Mesenteric fat pad (tissue), 1 donor: ENCODE results near the gene HTR3A. TPM values are rescaled to one million over a fixed set of nuclear protein-coding genes. Genes with fewer than 3 reads are reported as not detected.
"Not testable (repeated sequence)": the region's sequence is repeated elsewhere in the genome, so short reads cannot be mapped to it uniquely, and the experiment has no call there.

Experiments
- DNase-seq: peaks from one replicate; pipeline ENCODE4 v3.0.0-alpha.2; 2020; ENCODE audit warnings: low spot score
- long read RNA-seq: library from polyadenylated mRNA; unstranded; transcript quantifications from one replicate; pipeline ENCODE4 v2.0.0, GENCODE V29; 2020
- total RNA-seq: library from RNA; stranded (reverse); fragmentation: NEBNext Ultra II Directional; extraction: Animal tissue kit (Norgen Biotek cat#: 25700); gene quantifications from one replicate; pipeline ENCODE4 v1.2.1, GENCODE V29; 2021
- donor health status: DM: yes; HTN: yes; CAD: no.

Gene HTR3A
- not detected for total RNA-seq
- long read RNA-seq = 0 reads

DNA sequence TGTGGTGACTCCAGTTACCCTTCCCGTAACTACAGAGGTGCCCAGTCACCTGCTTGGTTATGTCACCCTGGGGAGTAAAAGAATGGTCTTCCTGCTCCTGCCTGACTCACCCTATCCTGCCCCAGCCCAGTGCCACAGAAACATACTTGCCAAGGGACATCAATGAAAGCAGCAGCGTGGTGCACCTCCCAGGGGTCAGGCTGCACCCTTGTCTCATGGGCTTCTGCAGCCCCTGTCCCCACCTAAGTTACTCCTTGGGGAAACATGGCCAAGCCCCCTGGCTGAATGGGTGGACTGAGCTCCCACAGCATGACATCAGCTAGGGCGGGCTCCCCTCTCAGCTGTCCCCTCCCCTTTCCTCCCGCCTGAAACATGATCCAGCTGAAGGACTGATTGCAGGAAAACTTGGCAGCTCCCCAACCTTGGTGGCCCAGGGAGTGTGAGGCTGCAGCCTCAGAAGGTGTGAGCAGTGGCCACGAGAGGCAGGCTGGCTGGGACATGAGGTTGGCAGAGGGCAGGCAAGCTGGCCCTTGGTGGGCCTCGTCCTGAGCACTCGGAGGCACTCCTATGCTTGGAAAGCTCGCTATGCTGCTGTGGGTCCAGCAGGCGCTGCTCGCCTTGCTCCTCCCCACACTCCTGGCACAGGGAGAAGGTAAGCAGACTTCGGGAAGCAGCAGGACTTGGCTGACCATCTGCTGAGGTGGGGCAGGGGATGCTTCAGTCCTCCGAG lies at the start of gene HTR3A:
Gene HTR3A (plus strand): TSS at position 368 of the 730 bp plus-strand sequence. CDS start 218 bp downstream, at position 586.
- DNase-seq = no peak

DNA sequence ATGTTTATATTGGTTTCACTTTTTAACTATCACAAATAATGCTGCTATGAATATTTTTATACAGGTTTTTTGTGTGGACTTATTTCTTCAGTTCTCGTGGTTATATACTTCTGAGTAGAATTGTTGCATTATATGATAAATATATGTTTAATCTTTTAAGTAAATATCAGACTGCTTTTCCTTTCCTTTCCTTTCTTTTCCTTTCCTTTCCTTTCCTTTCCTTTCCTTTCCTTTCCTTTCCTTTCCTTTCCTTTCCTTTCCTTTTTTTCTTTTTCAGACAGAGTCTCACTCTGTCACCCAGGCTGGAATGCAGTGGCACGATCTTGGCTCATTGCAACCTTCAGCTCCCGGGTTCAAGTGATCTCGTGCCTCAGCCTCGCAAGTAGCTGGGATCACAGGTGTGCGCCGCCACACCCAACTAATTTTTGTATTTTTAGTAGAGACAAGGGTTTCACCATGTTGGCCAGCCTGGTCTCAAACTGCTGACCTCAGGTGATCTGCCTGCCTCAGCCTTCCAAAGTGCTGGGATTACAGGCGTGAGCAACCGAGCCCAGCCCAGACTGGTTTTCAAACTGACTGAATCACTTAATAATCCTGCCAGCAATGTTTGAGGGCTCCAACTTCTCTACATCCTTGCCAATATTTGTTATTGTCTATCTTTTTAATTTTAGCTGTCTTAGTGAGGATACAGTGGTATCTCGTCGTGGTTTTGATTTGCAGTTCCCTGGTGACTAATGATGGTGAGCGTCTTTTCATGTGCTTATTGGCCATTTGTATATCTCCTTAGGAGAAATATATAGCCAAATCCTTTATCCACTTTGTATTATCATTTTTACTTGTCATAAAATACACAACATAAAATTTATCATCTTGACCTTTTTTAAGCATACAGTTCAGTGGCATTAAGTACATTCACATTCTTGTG lies 48.4 kb upstream of the HTR3A start:
- no peak for DNase-seq

DNA sequence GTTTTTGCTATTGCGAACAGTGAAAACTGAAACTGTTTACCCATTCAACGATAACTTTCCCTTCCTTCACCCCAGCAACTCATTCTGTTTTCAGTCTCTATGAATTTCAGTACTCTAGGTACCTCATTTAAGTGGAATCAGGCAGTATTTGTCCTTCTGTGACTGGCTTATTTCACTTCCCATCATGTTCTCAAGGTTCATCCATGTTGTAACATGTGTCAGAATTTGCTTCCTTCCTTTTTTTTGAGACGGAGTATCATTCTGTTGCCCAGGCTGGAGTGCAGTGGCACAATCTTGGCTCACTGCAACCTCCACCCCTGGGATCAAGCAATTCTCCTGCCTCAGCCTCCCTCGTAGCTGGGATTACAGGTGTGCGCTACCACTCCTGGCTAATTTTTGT lies 46.6 kb upstream of the HTR3A start:
- DNase-seq = no peak

DNA sequence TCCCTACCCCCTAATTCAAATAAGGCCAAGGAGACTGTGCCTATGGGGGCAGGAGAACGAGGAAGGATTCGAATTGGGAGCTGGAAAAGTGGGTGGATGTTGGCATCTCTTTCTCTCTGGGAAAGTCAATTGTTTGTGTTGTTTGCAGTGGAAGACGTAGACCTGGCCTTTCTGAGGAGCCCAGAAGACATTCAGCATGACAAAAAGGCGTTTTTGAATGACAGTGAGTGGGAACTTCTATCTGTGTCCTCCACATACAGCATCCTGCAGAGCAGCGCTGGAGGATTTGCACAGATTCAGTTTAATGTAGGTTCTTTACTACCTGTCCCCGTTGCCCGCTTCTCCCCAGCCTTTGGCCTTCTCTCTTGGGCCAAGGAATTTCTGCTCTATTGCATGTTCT lies 42.1 kb upstream of the HTR3A start:
- no peak for DNase-seq

DNA sequence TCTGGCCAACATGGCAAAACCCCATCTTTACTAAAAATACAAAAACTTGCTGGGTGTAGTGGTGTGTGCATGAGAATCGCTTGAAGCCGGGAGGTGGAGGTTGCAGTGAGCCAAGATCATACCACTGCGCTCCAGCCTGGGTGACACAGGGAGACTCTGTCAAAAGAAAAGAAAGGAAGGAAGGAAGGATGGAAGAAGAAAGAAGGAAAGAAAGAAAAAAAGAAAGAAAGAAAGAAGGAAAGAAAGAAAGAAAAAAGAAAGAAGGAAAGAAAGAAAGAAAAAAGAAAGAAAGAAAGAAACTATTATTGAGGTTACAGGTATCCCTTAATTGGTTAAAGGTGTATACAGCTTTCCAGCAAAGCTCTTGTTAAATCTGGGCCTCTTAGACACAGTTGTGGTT lies 40.7 kb upstream of the HTR3A start:
- DNase-seq = not testable (repeated sequence)

DNA sequence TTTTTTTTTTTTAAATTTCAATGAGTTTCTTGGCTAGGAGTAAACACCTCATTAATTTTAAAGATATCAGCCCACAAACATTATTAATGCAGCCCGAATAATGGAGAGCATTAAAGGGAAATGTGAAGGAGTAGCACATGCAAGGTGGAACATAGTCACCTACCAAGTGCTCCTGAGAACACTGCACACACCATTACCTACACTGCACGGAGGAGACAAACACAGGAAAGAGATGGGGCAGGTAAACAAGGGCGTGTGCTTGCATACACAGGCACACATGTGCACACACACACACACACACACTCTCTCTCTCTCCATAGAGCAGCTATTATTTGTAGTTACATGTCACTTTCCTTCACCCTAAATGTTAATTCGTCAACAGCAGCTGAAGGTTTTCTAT lies 40.1 kb upstream of the HTR3A start:
- DNase-seq = no peak

DNA sequence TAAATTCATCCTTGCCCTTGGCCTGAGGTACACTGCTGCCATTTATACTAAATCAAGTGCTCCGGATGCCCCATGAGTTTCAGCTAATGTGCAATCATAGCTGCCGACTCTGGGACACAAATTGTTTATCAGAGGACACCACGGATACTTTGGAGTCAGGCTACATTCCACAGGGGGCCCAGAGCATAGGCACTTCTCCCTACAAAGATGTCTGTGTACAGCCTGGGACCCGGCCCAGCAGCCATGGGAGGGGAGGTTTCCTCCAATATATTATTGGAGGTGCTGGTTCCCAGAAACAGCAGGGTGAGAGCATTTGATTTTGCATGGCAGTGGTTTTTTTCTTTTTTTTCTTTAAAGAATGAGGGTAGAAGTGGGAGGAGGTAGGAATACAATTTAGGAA lies 39.0 kb upstream of the HTR3A start:
- no peak for DNase-seq

DNA sequence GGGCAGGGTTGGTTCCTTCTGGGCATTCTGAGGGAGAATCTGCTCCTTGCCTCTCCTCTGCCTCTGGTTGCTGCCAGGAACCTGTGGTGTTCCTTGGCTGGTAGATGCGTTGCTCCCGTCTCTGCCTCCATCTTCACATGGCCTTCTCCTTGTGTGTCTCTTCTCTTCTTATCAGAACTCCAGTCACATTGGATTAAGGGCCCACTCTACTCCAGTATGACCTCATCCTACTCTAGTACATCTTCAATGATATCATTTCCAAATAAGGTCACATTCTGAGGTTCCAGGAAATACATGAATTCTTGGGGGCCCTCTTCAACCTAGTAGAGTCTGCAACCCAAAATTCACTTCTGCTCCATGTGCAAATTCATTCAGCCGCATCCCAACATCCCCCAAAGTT lies 37.0 kb upstream of the HTR3A start:
- no peak for DNase-seq

DNA sequence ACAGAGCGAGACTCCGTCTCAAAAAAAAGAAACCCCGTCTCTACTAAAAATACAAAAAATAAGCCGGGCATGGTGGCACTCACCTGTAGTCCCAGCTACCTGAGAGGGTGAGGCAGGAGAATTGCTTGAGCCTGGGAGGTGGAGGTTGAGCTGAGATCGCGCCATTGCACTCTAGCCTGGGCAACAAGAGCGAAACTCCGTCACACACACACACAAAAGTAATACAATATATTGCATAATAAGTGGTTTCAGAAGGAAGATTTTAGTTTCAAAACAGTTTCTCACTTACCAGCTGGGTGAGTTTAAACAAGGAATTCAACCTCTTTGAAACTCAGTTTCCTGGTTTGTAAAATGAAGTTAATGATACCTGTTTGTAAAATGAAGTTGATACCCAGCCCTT lies 32.7 kb upstream of the HTR3A start:
- DNase-seq = no peak

DNA sequence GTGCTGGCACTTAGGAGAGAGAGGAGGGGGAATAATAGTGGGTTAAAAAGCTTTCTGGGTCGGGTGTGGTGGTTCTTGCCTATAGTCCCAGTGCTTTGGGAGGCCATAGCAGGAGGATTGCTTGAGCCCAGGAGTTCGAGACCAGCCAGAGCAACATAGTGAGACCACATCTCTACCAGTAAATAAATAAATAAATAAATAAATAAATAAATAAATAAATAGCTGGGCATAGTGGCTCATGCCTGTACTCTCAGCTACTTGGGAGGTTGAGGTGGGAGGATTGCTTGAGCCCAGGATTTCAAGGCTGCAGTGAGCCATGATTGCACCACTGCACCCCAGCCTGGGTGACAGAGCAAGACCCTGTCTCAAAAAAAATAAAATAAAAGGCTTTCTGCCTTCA lies 28.7 kb upstream of the HTR3A start:
- DNase-seq = not testable (repeated sequence)

DNA sequence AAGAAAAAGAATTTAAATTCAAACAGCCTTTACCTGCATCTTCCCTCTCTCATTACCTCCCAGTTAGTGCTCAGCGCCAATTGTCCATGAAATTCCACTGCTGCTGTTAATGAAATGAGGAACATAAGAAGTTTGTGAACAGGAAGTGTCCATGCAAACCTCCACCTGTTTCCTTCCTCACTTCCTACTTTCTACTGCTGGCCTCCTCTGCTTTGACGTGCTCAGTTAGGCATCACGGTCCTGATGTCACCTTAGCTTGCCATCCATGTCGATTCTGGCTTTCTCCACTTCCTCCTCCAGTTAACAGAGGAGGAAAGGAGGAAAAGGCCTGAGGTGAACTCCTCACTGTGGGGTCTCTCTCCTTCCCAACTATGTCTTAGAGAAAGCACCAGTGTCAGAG lies 26.9 kb upstream of the HTR3A start:
- no peak for DNase-seq

DNA sequence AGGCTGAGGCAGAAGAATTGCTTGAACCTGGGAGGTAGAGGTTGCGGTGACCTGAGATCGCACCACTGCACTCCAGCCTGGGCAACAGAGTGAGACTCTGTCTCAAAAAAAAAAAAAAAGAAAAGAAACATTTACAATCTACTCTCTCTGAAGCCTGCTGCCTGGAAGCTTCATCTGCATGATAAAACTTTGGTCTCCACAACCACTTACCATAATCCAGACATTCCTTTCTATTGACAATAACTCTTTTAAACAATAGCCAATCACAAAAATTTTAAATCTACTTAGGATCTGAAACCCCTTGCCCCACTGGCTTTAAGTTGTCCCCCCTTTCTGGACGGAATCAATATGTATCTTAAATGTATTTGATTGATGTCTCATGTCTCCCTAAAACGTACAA lies 25.0 kb upstream of the HTR3A start:
- DNase-seq = no peak

DNA sequence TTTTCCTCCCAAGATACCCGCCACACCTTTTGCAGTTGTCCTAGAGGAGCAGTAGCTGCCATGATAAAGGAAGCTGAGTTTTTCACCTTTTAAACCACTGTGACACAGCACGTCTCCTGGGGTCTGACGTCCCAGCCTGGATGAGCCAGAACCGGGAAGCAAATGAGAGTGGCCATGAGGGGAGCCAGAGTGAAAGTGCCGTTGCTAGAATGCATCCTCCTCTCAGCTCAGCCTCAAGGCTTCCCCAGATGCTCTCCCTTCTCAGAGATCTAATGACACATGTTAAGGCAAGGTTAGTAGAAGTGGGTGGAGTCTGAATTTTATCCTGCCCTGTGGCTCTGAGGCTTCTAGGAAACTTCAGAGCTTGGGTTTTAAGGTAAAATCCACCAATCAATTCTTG lies 23.4 kb upstream of the HTR3A start:
- DNase-seq = peak; percentile 60

DNA sequence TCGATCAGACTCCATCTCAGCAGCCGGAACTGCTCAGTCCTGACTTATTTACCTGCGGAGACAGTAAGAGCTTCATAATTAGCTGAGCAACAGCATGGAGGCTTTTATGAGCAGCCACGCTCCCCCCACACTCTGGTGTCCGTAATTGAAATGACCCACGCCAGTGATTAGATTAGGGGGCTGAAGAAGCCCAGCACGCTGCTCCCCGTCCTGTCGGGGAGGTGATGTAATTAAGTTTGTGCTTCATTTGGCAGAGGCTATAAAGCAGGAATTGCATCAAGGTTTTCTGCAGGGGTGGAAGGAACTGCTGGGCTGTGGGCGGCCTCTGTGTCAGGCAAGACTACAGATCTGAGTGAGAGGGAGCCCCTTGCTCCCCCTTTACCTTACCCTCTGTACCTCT lies 22.8 kb upstream of the HTR3A start:
- DNase-seq = peak; percentile 37

DNA sequence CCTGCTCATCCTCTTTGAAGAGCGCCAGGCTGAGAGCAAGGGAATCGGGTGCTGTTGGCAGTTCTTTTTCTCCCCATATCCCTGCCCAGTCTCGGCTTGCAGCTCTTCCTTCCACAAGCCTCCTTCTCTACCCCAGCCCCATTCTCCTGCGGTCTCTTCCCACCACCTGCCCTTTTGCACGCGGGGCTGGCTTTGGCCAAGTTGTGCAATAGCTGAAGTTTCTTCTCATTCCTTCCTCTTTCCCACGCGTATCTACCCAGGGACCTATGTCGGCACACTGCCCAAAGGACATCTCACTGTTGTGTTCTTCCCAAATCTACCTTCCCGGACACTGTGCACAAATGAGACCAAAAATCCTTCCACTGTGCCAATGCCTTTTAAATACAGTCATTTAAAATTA lies 22.3 kb upstream of the HTR3A start:
- DNase-seq = peak; percentile 64

DNA sequence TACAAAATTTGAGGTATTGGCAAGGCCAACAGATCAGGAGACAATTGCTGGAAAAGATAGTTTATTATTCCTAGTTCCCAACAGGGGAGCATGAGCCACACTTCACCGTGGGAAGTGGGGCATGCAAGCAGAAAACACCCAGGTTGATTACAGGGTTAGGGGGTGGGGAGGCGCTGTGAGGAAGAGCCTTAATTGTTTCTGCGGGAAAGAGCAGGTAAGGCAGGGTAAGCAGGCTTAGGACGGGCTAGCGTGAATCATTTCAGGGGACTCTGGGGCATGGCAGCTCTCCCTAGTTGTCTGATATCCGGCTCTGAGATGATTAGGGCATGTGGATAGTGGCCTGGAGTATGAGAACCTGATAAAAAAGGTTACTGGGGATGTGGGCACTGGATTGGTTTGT lies 20.7 kb upstream of the HTR3A start:
- DNase-seq = no peak

DNA sequence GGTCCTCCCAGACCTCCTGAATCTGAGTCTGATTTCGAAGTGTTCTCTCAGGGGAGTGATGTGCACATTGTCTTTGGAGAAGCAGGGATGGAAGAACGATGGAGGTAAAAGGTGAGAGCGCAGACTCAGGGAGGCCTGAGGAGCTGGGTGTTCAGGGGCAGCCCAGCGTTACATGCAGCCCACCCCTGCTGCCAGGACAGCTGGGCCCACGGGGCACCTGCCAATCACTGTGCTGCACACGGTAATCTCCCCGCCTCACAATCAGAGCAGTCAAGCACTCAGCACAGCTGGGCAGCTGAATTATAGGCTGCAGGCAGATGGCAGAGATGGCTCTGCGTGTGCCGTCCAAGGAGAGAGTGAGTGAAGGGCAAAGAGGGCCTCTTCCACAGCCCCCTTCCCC lies 17.9 kb upstream of the HTR3A start:
- no peak for DNase-seq

DNA sequence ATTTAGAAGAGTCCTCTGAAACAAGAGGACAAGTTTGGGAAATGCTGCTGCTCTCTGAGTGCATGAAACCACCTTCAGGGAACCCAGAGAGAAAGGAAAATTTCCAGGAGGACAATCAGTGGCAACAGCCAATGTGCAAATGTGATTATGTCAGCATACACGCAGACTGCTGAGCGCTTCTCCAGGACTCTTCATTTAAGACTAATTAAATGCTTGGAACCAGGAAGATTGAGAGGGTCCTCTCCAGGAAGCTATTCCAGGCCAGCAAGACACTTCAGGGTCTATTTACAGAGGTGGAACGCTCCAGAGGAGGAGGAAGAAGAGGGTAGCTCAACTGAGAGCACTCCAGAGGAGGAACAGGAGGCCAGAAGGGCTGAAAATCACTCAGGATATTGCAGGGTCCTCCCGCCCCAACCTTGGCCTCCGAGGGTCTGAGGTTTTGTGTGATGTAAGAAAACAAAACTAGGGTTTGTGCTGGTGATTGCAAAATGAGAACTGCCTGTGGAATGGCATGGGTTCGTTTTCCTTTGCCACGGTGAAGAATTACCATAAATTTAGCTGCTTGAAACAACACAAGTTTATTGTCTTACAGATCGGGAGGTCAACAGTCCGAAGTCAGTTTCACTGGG lies 14.1 kb upstream of the HTR3A start:
- no peak for DNase-seq

DNA sequence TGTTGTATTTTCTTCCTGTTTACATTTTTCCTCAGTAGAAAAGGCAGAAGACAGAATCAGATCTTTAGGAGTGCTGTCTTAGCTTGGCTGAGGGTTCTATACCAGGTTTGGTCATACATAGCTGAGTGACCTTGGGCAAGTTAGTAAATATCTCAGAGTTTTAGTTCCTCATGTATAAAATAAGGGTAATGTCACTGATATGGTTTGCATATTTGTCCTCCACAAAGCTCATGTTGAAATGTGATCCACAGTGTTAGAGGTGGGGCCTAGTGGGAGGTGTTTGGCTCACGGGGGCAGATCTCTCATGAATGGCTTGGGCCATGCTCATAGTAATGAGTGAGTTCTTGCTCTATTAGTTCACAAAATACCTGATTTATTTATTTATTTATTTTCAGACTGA lies 7.5 kb upstream of the HTR3A start:
- no peak for DNase-seq

DNA sequence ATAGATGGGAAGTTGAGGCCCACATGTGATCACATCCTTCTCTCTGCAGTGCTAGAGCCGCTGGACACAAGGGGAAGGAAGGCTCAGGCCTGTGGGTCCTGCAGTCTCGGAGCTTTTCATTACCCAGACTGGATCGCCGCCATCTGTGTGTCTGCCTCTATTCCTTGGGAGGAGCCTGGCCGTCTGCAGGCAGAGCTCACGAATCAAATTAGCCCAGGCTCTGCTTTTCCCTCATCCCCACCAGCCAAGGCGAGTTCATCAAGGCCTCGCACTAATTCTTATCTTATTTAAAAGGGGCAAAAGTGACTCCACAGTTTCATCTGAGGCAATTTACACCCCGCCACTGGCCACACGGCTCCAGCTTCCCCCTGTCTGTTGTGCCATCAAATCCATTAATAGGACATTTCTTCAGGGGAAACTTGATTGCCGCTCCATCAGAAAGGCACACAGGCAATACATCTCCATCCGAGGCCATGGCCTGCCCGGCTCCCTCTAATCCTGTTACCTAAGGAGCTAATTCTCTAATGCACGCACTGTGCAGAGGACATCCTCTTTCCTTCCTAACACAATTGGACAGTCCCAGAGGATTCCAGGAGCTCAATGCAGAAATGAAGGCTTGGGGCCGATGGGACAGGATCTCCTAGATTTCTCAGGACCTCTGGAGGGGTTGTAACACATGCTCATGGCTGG lies 3.3 kb upstream of the HTR3A start:
- no peak for DNase-seq

DNA sequence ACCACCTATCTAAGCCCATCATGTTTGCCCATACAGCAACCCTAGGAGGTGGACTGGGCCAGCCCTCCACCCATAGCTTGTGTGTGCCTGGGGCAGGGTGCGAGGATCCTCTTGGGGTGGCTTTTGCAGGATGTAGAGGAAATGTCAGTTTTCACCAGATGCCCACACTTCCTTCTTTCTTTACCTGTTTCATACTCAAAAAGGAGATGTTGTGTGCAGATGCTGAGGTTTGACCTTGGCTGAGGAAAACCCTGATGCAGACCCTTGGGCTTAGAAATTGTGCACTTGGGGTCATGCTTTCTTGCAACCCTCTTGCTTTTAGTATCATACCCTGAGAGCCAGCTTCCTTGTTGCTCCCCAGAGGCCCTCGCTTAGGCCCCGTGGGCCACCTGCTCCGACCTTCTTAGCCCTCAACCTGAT lies 2.2 kb downstream of the HTR3A start:
- DNase-seq = no peak

DNA sequence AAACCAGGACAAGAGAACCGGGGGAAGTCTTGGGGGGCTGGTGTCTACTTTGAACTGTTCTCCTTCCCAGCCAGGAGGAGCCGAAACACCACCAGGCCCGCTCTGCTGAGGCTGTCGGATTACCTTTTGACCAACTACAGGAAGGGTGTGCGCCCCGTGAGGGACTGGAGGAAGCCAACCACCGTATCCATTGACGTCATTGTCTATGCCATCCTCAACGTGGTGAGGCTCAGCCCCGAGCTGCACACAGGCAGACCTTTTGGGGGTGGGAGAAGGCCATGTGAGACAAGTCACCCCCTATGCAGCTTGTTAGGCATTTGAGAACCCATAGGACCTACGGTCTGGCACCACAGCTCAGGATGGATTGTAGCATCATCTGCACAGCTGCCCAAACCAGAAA lies 2.8 kb downstream of the HTR3A start:
- DNase-seq = no peak
